Astrocyte (in vitro differentiated cells and primary cell): Measurements from ENCODE around the gene KIRREL3. TPM values are rescaled to one million over a fixed set of nuclear protein-coding genes. Genes with fewer than 3 reads are reported as not detected.

Source experiments
- DNase-seq: peaks from one replicate; pipeline ENCODE4 v3.0.0-alpha.2; 2010; ENCODE audit warnings: low read depth
- FAIRE-seq: peaks from 2 replicates; lab custom pipeline; 2011; peaks lifted over from hg19 to GRCh38; lab: Jason Lieb, UNC
- H2AFZ ChIP-seq: 2 replicates; pipeline ENCODE4 v1.6.0; 2012; ENCODE audit warnings: low read depth, low read length, inconsistent platforms
- H3K27ac ChIP-seq: 2 replicates; pipeline ENCODE4 v1.5.1; 2011; ENCODE audit warnings: low read depth, low read length, inconsistent platforms
- H3K27me3 ChIP-seq: 2 replicates; pipeline ENCODE4 v1.6.0; 2011; ENCODE audit warnings: low read length, inconsistent platforms; ENCODE audit not compliant: insufficient read depth
- H3K36me3 ChIP-seq: 2 replicates; pipeline ENCODE4 v1.5.1; 2011; ENCODE audit warnings: low read length, inconsistent platforms; ENCODE audit not compliant: insufficient read depth
- H3K4me1 ChIP-seq: 2 replicates; pipeline ENCODE4 v1.5.1; 2011; ENCODE audit warnings: low read length, inconsistent platforms; ENCODE audit not compliant: insufficient read depth
- H3K4me2 ChIP-seq: 2 replicates; pipeline ENCODE4 v1.6.0; 2012; ENCODE audit warnings: low read length, inconsistent platforms
- H3K4me3 ChIP-seq: 2 replicates; pipeline ENCODE4 v1.5.1; 2011; ENCODE audit warnings: low read depth, mild to moderate bottlenecking, low read length, inconsistent platforms; ENCODE audit not compliant: insufficient read depth
- H3K79me2 ChIP-seq: 2 replicates; pipeline ENCODE4 v1.6.0; 2012; ENCODE audit warnings: mild to moderate bottlenecking, low read length, inconsistent platforms; ENCODE audit not compliant: insufficient read depth
- H3K9ac ChIP-seq: 2 replicates; pipeline ENCODE4 v1.6.0; 2012; ENCODE audit warnings: mild to moderate bottlenecking, low read length, inconsistent platforms
- H3K9me3 ChIP-seq: 2 replicates; pipeline ENCODE4 v1.5.1; 2012; ENCODE audit warnings: low read depth, mild to moderate bottlenecking, low read length, inconsistent platforms; ENCODE audit not compliant: insufficient read depth
- H4K20me1 ChIP-seq: 2 replicates; pipeline ENCODE4 v1.6.0; 2012; ENCODE audit warnings: low read length, inconsistent platforms; ENCODE audit not compliant: insufficient read depth
- H3K27ac Mint-ChIP-seq: one replicate; pipeline ENCODE4 v1.8.0; 2021; ENCODE audit warnings: mild to moderate bottlenecking, mixed read lengths; ENCODE audit not compliant: unreplicated experiment
- H3K27me3 Mint-ChIP-seq: one replicate; pipeline ENCODE4 v1.8.0; 2021; ENCODE audit warnings: low read depth, mixed read lengths; ENCODE audit not compliant: unreplicated experiment
- H3K36me3 Mint-ChIP-seq: one replicate; pipeline ENCODE4 v1.8.0; 2021; ENCODE audit warnings: low read depth, mixed read lengths; ENCODE audit not compliant: unreplicated experiment
- H3K4me1 Mint-ChIP-seq: one replicate; pipeline ENCODE4 v1.8.0; 2021; ENCODE audit warnings: low read depth, mixed read lengths; ENCODE audit not compliant: unreplicated experiment
- H3K4me3 Mint-ChIP-seq: one replicate; pipeline ENCODE4 v1.8.0; 2021; ENCODE audit warnings: mild to moderate bottlenecking, moderate library complexity, mixed read lengths; ENCODE audit not compliant: unreplicated experiment
- H3K9me3 Mint-ChIP-seq: one replicate; pipeline ENCODE4 v1.8.0; 2021; ENCODE audit warnings: mild to moderate bottlenecking, mixed read lengths; ENCODE audit not compliant: unreplicated experiment
- CTCF ChIP-seq: IDR thresholded peaks from 2 replicates; pipeline ENCODE4 v1.5.1; 2011; ENCODE audit warnings: low read depth, mild to moderate bottlenecking, inconsistent platforms, low read length, moderate library complexity; ENCODE audit not compliant: insufficient read depth
- EZH2 ChIP-seq: IDR thresholded peaks from 2 replicates; pipeline ENCODE4 v1.6.1; 2012; ENCODE audit warnings: mild to moderate bottlenecking, low read length, inconsistent platforms; ENCODE audit not compliant: insufficient read depth
- total RNA-seq: library from RNA; stranded (reverse); gene quantifications from 2 replicates; pipeline ENCODE4 v1.2.1, GENCODE V29; 2021

The KIRREL3 gene
- total RNA-seq, 1 donor from 2014 or later = 0.91 TPM

GRCh38 chr11:126695293-126695692, 305.3 kb downstream of the KIRREL3 start:
- Histone ChIP-seq H3K27ac (no peak overlapping the region), H3K36me3 (no peaks in the 10 kb centered on the region), H3K4me1 (no peaks in the 10 kb centered on the region), H3K9me3 (no peaks in the 10 kb centered on the region), H3K9ac (no peak overlapping the region), H3K27me3 (no peaks in the 10 kb centered on the region), H3K79me2 (no peaks in the 10 kb centered on the region), H2AFZ (no peak overlapping the region), H3K4me2 (no peak overlapping the region), H4K20me1 (no peaks in the 10 kb centered on the region), H3K4me3 (no peak overlapping the region)
- Mint-ChIP-seq H3K9me3 (peaks cover 2% of the 10 kb centered on the region), H3K4me1 (no peaks in the 10 kb centered on the region), H3K27ac (no peak overlapping the region), H3K27me3 (no peaks in the 10 kb centered on the region), H3K4me3 (no peak overlapping the region), H3K36me3 (peaks cover 2% of the 10 kb centered on the region)
- FAIRE-seq (no peak), DNase-seq (no peak)
- TF ChIP-seq CTCF (no peak), EZH2 (no peak)

- Histone ChIP-seq H3K4me2 (no peak overlapping the region), H2AFZ (no peak overlapping the region), H3K79me2 (no peaks in the 10 kb centered on the region), H3K36me3 (no peaks in the 10 kb centered on the region), H3K4me1 (no peaks in the 10 kb centered on the region), H3K9me3 (no peaks in the 10 kb centered on the region), H3K4me3 (no peak overlapping the region), H3K27me3 (no peaks in the 10 kb centered on the region), H4K20me1 (no peaks in the 10 kb centered on the region), H3K27ac (no peak overlapping the region), H3K9ac (no peak overlapping the region)
- H3K9me3 Mint-ChIP-seq = peaks cover 2% of the 10 kb centered on the region
- H3K27me3 Mint-ChIP-seq = peaks cover 4% of the 10 kb centered on the region
- FAIRE-seq (no peak), DNase-seq (no peak)
- TF ChIP-seq EZH2 (no peak), CTCF (no peak)
- H3K4me3 Mint-ChIP-seq = no peak overlapping the region
- H3K36me3 Mint-ChIP-seq = peaks cover 2% of the 10 kb centered on the region
- H3K27ac Mint-ChIP-seq = no peak overlapping the region
- no peaks in the 10 kb centered on the region for H3K4me1 Mint-ChIP-seq
Observed at GRCh38 chr11:126694065-126694625, 306.4 kb downstream of the KIRREL3 start.

GRCh38 chr11:126687477-126687876, 313.1 kb downstream of the KIRREL3 start:
- peaks cover 31% of the 10 kb centered on the region for H3K27me3 Mint-ChIP-seq
- no peaks in the 10 kb centered on the region for H3K4me1 Mint-ChIP-seq
- Histone ChIP-seq H3K36me3 (no peaks in the 10 kb centered on the region), H3K4me3 (no peak overlapping the region), H3K9ac (no peak overlapping the region), H3K27me3 (no peaks in the 10 kb centered on the region), H3K27ac (no peak overlapping the region), H3K79me2 (no peaks in the 10 kb centered on the region), H3K9me3 (no peaks in the 10 kb centered on the region), H3K4me1 (no peaks in the 10 kb centered on the region), H2AFZ (no peak overlapping the region), H3K4me2 (no peak overlapping the region), H4K20me1 (no peaks in the 10 kb centered on the region)
- H3K36me3 Mint-ChIP-seq = no peaks in the 10 kb centered on the region
- H3K27ac Mint-ChIP-seq = no peak overlapping the region
- H3K4me3 Mint-ChIP-seq = no peak overlapping the region
- FAIRE-seq (no peak), DNase-seq (no peak)
- H3K9me3 Mint-ChIP-seq = no peaks in the 10 kb centered on the region
- TF ChIP-seq EZH2 = no peak
- TF ChIP-seq CTCF = no peak
